K562 (cell line): ENCODE measurements around the gene AKT2.

Experiments used
- KAT2B ChIP-seq: IDR thresholded peaks from one replicate; pipeline ENCODE4 v1.6.1; 2012; ENCODE audit warnings: low read depth, mild to moderate bottlenecking, control low read depth, inconsistent platforms, low read length, moderate library complexity
- TCF7 ChIP-seq: sonication (generic); IDR thresholded peaks from 2 replicates; pipeline ENCODE4 v1.6.1; 2016; ENCODE audit warnings: antibody characterized with exemption, borderline replicate concordance

- TF ChIP-seq TCF7: no peak
- TF ChIP-seq KAT2B: no peak
Measured at GRCh38 chr19:40309666-40310065, 24.5 kb upstream of the AKT2 start.
